ENCODE measurements around the gene ART1. TPM values are rescaled to one million over a fixed set of nuclear protein-coding genes. Genes with fewer than 3 reads are reported as not detected.

Gene ART1
- total RNA-seq, 1 experiment from 2014 or later, result not detected

- H3K4me2 ChIP-seq (ENCODE audit: low read length), result no peak overlapping the region
- ChIA-PET CTCF (no interaction called here), POLR2A (ENCODE audit: unreplicated experiment) (no interaction called here)
- H3K9ac ChIP-seq (ENCODE audit: low read length), result no peak overlapping the region
- H3K4me3 ChIP-seq (ENCODE audit: low read length), result no peak overlapping the region
- no TSS peak for BruUV-seq (replicated peaks)
- TF ChIP-seq CTCF (conservative IDR thresholded peaks at IDR 0.05; ENCODE audit: low read depth, low read length), result no peak
- TF ChIP-seq EZH2 (IDR thresholded peaks at IDR 0.05; ENCODE audit: low read length, unreplicated experiment), result no peak
- no peak for TF ChIP-seq EZH2phosphoT487 (IDR thresholded peaks at IDR 0.05; ENCODE audit: borderline replicate concordance, low read length)
- no peaks in the 10 kb centered on the region for H3K9me3 ChIP-seq (ENCODE audit: low read length)
- H3K79me2 ChIP-seq (ENCODE audit: low read length), result no peaks in the 10 kb centered on the region
- no peaks in the 10 kb centered on the region for H3K9me2 ChIP-seq (replicated peaks; ENCODE audit: low read length)
- H3K27me3 ChIP-seq (ENCODE audit: low read length), result no peaks in the 10 kb centered on the region
- H3F3A ChIP-seq (ENCODE audit: low read length, unreplicated experiment), result no peaks in the 10 kb centered on the region
- no peaks in the 10 kb centered on the region for H3K4me1 ChIP-seq (ENCODE audit: insufficient read depth, low read length)
- no peak overlapping the region for H2AFZ ChIP-seq (ENCODE audit: low read length)
- no peak for DNase-seq
- intact Hi-C loops (cut with micrococcal nuclease), result no loop called here
- H3K36me3 ChIP-seq (ENCODE audit: low read depth, low read length), result 0 out of 2 replicates have a peak, but pooled peaks cover 3% of the 10 kb centered on the region
- H3K27ac ChIP-seq (ENCODE audit: low read length), result no peak overlapping the region
- no peaks in the 10 kb centered on the region for H4K20me1 ChIP-seq (ENCODE audit: low read length)
- no peak for ATAC-seq
Observed at GRCh38 chr11:3667149-3668035, 22.5 kb downstream of the ART1 start.

GRCh38 chr11:3669128-3669527 is 24.2 kb downstream of the ART1 start:
- H3K9me3 ChIP-seq (ENCODE audit: low read length), result no peaks in the 10 kb centered on the region
- no peak overlapping the region for H3K4me2 ChIP-seq (ENCODE audit: low read length)
- no peak for ATAC-seq
- ChIA-PET POLR2A (ENCODE audit: unreplicated experiment) (no interaction called here), CTCF (no interaction called here)
- H3K4me3 ChIP-seq (ENCODE audit: low read length), result no peak overlapping the region
- H3K4me1 ChIP-seq (ENCODE audit: insufficient read depth, low read length), result peaks cover 5% of the 10 kb centered on the region
- no peaks in the 10 kb centered on the region for H3K9me2 ChIP-seq (replicated peaks; ENCODE audit: low read length)
- no peak for DNase-seq
- BruUV-seq (replicated peaks), result no TSS peak
- H4K20me1 ChIP-seq (ENCODE audit: low read length), result no peaks in the 10 kb centered on the region
- no peak overlapping the region for H3K9ac ChIP-seq (ENCODE audit: low read length)
- no peak for TF ChIP-seq EZH2 (IDR thresholded peaks at IDR 0.05; ENCODE audit: low read length, unreplicated experiment)
- no peak for TF ChIP-seq CTCF (conservative IDR thresholded peaks at IDR 0.05; ENCODE audit: low read depth, low read length)
- TF ChIP-seq EZH2phosphoT487 (IDR thresholded peaks at IDR 0.05; ENCODE audit: borderline replicate concordance, low read length), result no peak
- no peak overlapping the region for H2AFZ ChIP-seq (ENCODE audit: low read length)
- peaks cover 11% of the 10 kb centered on the region; the same call in 1 of the 2 replicates for H3K36me3 ChIP-seq (ENCODE audit: low read depth, low read length)
- H3K27me3 ChIP-seq (ENCODE audit: low read length), result no peaks in the 10 kb centered on the region
- H3K79me2 ChIP-seq (ENCODE audit: low read length), result no peaks in the 10 kb centered on the region
- no peak overlapping the region for H3K27ac ChIP-seq (ENCODE audit: low read length)
- no peaks in the 10 kb centered on the region for H3F3A ChIP-seq (ENCODE audit: low read length, unreplicated experiment)
- intact Hi-C loops (cut with micrococcal nuclease), result no loop called here

- TF ChIP-seq EZH2phosphoT487 (IDR thresholded peaks at IDR 0.05; ENCODE audit: borderline replicate concordance, low read length) (no peak), EZH2 (IDR thresholded peaks at IDR 0.05; ENCODE audit: low read length, unreplicated experiment) (no peak), CTCF (conservative IDR thresholded peaks at IDR 0.05; ENCODE audit: low read depth, low read length) (no peak)
- ChIA-PET CTCF (no interaction called here), POLR2A (ENCODE audit: unreplicated experiment) (no interaction called here)
- Histone ChIP-seq H3K4me3 (ENCODE audit: low read length) (no peak overlapping the region), H3K9ac (ENCODE audit: low read length) (no peak overlapping the region), H3K79me2 (ENCODE audit: low read length) (no peaks in the 10 kb centered on the region), H3K4me2 (ENCODE audit: low read length) (no peak overlapping the region), H3F3A (ENCODE audit: low read length, unreplicated experiment) (no peaks in the 10 kb centered on the region), H3K27ac (ENCODE audit: low read length) (no peak overlapping the region), H2AFZ (ENCODE audit: low read length) (no peak overlapping the region), H3K4me1 (ENCODE audit: insufficient read depth, low read length) (peaks cover 10% of the 10 kb centered on the region), H3K9me3 (ENCODE audit: low read length) (no peaks in the 10 kb centered on the region), H3K9me2 (replicated peaks; ENCODE audit: low read length) (no peaks in the 10 kb centered on the region), H4K20me1 (ENCODE audit: low read length) (0 out of 2 replicates have a peak, but pooled peaks cover 4% of the 10 kb centered on the region), H3K27me3 (ENCODE audit: low read length) (no peaks in the 10 kb centered on the region), H3K36me3 (ENCODE audit: low read depth, low read length) (peaks cover 11% of the 10 kb centered on the region; the same call in 1 of the 2 replicates)
- intact Hi-C loops (cut with micrococcal nuclease), result no loop called here
- ATAC-seq (no peak), DNase-seq (no peak)
- BruUV-seq (replicated peaks), result no TSS peak
Observed at GRCh38 chr11:3669742-3670183, 24.8 kb downstream of the ART1 start.

Data from PC-3 (cell line).